CD4-positive, alpha-beta T cell (primary cell): Measurements from ENCODE around the gene KCNJ15. TPM values are rescaled to one million over a fixed set of nuclear protein-coding genes. Genes with fewer than 3 reads are reported as not detected.

Experiments used
- ATAC-seq: fragments of 200-7000 bp; cut with Tn5 transposase; one replicate; pipeline ENCODE4 v1.10.0; 2022; ENCODE audit warnings: mild to moderate bottlenecking; ENCODE audit not compliant: poor library complexity
- CTCF ChIA-PET: fragments of 350-600 bp; sonication (Branson Sonifier 250); formaldehyde crosslinking; loops from one replicate; lab custom pipeline; 2021; ENCODE audit warnings: antibody characterized with exemption, inconsistent platforms; lab: Charles Lee
- POLR2A ChIA-PET: fragments of 350-600 bp; sonication (Branson Sonifier 250); formaldehyde crosslinking; loops from one replicate; lab custom pipeline; 2021; ENCODE audit warnings: antibody characterized with exemption, inconsistent platforms; lab: Charles Lee
- DNase-seq, 14 experiments: peaks; one replicate each; pipeline ENCODE4 v3.0.0-alpha.2; 2013 to 2020; ENCODE audit warnings: mixed read lengths in 2 of 14
- H3K27ac ChIP-seq, 2 donors: one replicate each; pipeline versions ENCODE4 v1.5.1 to v1.7.0; 2013; ENCODE audit warnings: low read length in 2 of 2, low read depth in 1 of 2, mild to moderate bottlenecking in 1 of 2
- H3K27me3 ChIP-seq, 2 experiments: 1 replicate in 1 of 2; 2 replicates in 1 of 2; pipeline versions ENCODE4 v1.6.1 to v1.7.0; 2013; ENCODE audit warnings: low read length in 2 of 2, control low read depth in 1 of 2, mild to moderate bottlenecking in 1 of 2, moderate library complexity in 1 of 2; ENCODE audit not compliant: insufficient read depth in 2 of 2, control insufficient read depth in 1 of 2
- H3K36me3 ChIP-seq: one replicate; pipeline ENCODE4 v1.6.1; 2013; ENCODE audit warnings: low read length, control low read depth; ENCODE audit not compliant: insufficient read depth
- H3K4me1 ChIP-seq: one replicate; pipeline ENCODE4 v1.6.1; 2013; ENCODE audit warnings: low read length, control low read depth; ENCODE audit not compliant: insufficient read depth
- H3K4me3 ChIP-seq: one replicate; pipeline ENCODE4 v1.5.1; 2013; ENCODE audit warnings: mild to moderate bottlenecking, low read length, moderate library complexity
- H3K9me3 ChIP-seq, 2 experiments: 1 replicate in 1 of 2; 2 replicates in 1 of 2; pipeline versions ENCODE4 v1.6.1 to v1.7.0; 2013; ENCODE audit warnings: low read length in 2 of 2, mild to moderate bottlenecking in 2 of 2, control low read depth in 1 of 2, moderate library complexity in 1 of 2; ENCODE audit not compliant: control insufficient read depth in 1 of 2, insufficient read depth in 1 of 2
- H3K27ac Mint-ChIP-seq: one replicate; pipeline ENCODE4 v1.8.0; 2020; ENCODE audit warnings: mixed read lengths
- H3K27me3 Mint-ChIP-seq: one replicate; pipeline ENCODE4 v1.8.0; 2021; ENCODE audit warnings: mixed read lengths
- H3K36me3 Mint-ChIP-seq: one replicate; pipeline ENCODE4 v1.8.0; 2021; ENCODE audit warnings: low read depth, mixed read lengths
- H3K4me1 Mint-ChIP-seq: one replicate; pipeline ENCODE4 v1.8.0; 2021; ENCODE audit warnings: low read depth, mixed read lengths
- H3K4me3 Mint-ChIP-seq: one replicate; pipeline ENCODE4 v1.8.0; 2020; ENCODE audit warnings: mild to moderate bottlenecking, mixed read lengths
- H3K9me3 Mint-ChIP-seq: one replicate; pipeline ENCODE4 v1.8.0; 2020; ENCODE audit warnings: mixed read lengths
- intact Hi-C, 2 experiments: fragments of 100-400 bp; cut with DNase I in 1 of 2; cut with micrococcal nuclease in 1 of 2; formaldehyde crosslinking; loops; one replicate each; pipeline versions ENCODE4 v1.15.1 to v1.9.0; 2023 to 2025; cut with DNase I, micrococcal nuclease
- total RNA-seq, 174 experiments: library from RNA in 2 of 174; stranded (reverse) in 2 of 174; gene quantifications; one replicate each; pipeline ENCODE4 v1.2.3 and lab custom pipeline; 2021 to 2026
- TF ChIP-seq, protein P1 (sequence below): fragments of 200-600 bp; IDR thresholded peaks from one replicate; pipeline ENCODE4 v1.8.0; 2022; ENCODE audit warnings: antibody characterized with exemption, mild to moderate bottlenecking

The KCNJ15 gene
- total RNA-seq, 2 experiments from 2014 or later: 0.19 TPM; not detected in 1

DNA sequence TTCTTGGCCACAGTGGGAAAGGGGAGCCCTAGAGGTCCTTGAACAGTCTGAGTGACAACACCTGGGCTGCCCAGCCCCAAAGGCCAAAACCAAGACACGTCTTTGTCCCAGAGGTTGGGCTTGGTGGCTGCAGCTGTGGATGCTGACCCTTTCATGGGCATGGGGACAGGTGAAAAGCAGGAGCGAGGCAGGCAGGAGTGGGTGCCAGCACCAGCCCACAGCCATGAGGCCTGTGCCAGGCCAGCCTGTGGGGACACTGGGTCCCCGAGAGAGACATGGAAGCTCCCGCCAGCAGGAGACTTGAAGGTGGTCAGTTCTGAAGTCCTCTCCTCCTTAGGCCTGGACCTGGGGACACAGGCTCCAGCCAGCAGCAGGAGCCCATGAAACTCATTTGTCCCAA lies 98.6 kb downstream of the KCNJ15 start:
- intact Hi-C loops: loop anchor here in 1 of 2 experiments (5.0 kb wide), 1 partner anchor 653 kb away; no protein-coding TSS in a partner anchor
- no peak for DNase-seq
- ChIA-PET CTCF (interaction anchor here (1.0 kb wide), 1 partner anchor 71 kb away, joined by 3 read pairs; no protein-coding TSS in a partner anchor), POLR2A (no interaction called here)
- H3K4me3 ChIP-seq: no peak overlapping the region
- no peaks in the 10 kb centered on the region for H3K27me3 ChIP-seq
- no peak for ATAC-seq
- H3K27me3 Mint-ChIP-seq: peaks cover 6% of the 10 kb centered on the region
- H3K4me1 ChIP-seq: peaks cover 12% of the 10 kb centered on the region
- no peak overlapping the region for H3K27ac Mint-ChIP-seq
- H3K36me3 ChIP-seq: no peaks in the 10 kb centered on the region
- no peaks in the 10 kb centered on the region for H3K36me3 Mint-ChIP-seq
- H3K4me3 Mint-ChIP-seq: no peak overlapping the region
- no peaks in the 10 kb centered on the region for H3K9me3 ChIP-seq
- TF ChIP-seq, protein P1, sequence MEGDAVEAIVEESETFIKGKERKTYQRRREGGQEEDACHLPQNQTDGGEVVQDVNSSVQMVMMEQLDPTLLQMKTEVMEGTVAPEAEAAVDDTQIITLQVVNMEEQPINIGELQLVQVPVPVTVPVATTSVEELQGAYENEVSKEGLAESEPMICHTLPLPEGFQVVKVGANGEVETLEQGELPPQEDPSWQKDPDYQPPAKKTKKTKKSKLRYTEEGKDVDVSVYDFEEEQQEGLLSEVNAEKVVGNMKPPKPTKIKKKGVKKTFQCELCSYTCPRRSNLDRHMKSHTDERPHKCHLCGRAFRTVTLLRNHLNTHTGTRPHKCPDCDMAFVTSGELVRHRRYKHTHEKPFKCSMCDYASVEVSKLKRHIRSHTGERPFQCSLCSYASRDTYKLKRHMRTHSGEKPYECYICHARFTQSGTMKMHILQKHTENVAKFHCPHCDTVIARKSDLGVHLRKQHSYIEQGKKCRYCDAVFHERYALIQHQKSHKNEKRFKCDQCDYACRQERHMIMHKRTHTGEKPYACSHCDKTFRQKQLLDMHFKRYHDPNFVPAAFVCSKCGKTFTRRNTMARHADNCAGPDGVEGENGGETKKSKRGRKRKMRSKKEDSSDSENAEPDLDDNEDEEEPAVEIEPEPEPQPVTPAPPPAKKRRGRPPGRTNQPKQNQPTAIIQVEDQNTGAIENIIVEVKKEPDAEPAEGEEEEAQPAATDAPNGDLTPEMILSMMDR: no peak
- peaks cover 14% of the 10 kb centered on the region for H3K4me1 Mint-ChIP-seq
- H3K9me3 Mint-ChIP-seq: no peaks in the 10 kb centered on the region
- H3K27ac ChIP-seq: no peak overlapping the region

DNA sequence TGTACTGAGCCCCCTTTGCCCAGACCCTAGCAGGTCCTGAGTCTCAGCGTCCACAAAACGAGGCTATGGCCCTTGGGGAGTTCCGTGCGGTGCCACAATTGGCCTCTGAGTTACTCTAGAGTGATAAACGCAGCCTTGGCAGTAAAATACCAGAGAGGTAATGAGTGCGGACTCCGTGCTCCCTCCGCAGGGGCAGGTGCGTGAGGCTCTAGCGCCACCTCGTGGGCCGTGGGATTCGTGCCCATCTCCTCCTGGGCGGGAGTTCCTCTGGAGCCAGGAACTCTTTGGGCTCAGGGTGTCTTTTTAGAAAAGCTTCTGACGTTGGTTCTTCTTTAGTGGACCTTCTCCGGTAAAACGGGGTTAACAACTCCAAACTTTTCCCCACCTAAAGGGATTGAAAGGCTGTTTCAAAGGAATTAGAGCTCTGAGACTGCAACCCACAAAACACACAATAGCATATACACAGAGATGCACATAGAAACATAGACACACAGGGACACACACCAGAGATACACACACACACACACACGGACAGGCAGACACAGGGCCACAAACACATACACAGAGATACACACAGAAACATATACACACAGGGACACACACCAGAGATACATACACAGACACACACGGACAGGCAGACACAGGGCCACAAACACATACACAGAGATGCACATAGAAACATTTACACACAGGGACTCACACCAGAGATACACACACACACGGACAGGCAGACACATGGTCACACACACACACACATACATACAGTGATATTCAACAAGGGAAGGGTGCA lies 99.4 kb downstream of the KCNJ15 start:
- Mint-ChIP-seq H3K27ac (no peak overlapping the region), H3K4me3 (no peak overlapping the region), H3K36me3 (no peaks in the 10 kb centered on the region), H3K4me1 (peaks cover 14% of the 10 kb centered on the region), H3K27me3 (peaks cover 6% of the 10 kb centered on the region), H3K9me3 (no peaks in the 10 kb centered on the region)
- DNase-seq: peak; percentile 49 to 83 (median 68)
- ChIA-PET CTCF (interaction anchor here (0.7 to 1.0 kb wide), 3 partner anchors 72 to 236 kb away, joined by 3 read pairs; no protein-coding TSS in a partner anchor), POLR2A (no interaction called here)
- Histone ChIP-seq H3K4me1 (peaks cover 12% of the 10 kb centered on the region), H3K4me3 (no peak overlapping the region), H3K27ac (no peak overlapping the region), H3K27me3 (no peaks in the 10 kb centered on the region), H3K9me3 (no peaks in the 10 kb centered on the region), H3K36me3 (no peaks in the 10 kb centered on the region)
- peak; percentile 76 for ATAC-seq
- intact Hi-C loops: loop anchor here (1.0 to 5.0 kb wide), 4 partner anchors 137 to 681 kb away; no protein-coding TSS in a partner anchor
- TF ChIP-seq, protein P1: peak; percentile 85

Other genes with a start within 250 kb of the KCNJ15 start
- gene ERG, start 241.5 kb downstream of the KCNJ15 start, total RNA-seq: not detected